Measurements from ENCODE around the gene EPPIN.
"Not testable (repeated sequence)": the region's sequence is repeated elsewhere in the genome, so short reads cannot be mapped to it uniquely, and the experiment has no call there.

Gene EPPIN

GRCh38 chr20:45547206-45547770, at the start of gene EPPIN:
Gene EPPIN (minus strand): TSS chr20:45547401. CDS start chr20:45547357, 44 bp downstream.
- no peak for TF ChIP-seq CTCF (IDR thresholded peaks at IDR 0.05; ENCODE audit: unreplicated experiment in 3 of 3)
- Mint-ChIP-seq H3K4me3 (no peak within 1 kb of the TSS), H3K9me3 (peaks cover 2% of the 10 kb centered on the region), H3K4me1 (no peaks in the 10 kb centered on the region), H3K27ac (no peak within 1 kb of the TSS), H3K36me3 (ENCODE audit: low read depth) (no peaks in the 10 kb centered on the region), H3K27me3 (ENCODE audit: low read depth) (peaks cover 30% of the 10 kb centered on the region)

- no peaks in the 10 kb centered on the region for H3K36me3 Mint-ChIP-seq (ENCODE audit: low read depth)
- no peaks in the 10 kb centered on the region for H3K4me1 Mint-ChIP-seq
- peaks cover 4% of the 10 kb centered on the region for H3K27me3 Mint-ChIP-seq (ENCODE audit: low read depth)
- H3K9me3 Mint-ChIP-seq = peaks cover 6% of the 10 kb centered on the region
- TF ChIP-seq CTCF (IDR thresholded peaks at IDR 0.05; ENCODE audit: unreplicated experiment in 3 of 3) = no peak
- H3K27ac Mint-ChIP-seq = no peak overlapping the region
- no peak overlapping the region for H3K4me3 Mint-ChIP-seq
Observed at GRCh38 chr20:45595235-45595634, 48.0 kb upstream of the EPPIN start.

GRCh38 chr20:45593498-45593897, 46.3 kb upstream of the EPPIN start:
- H3K9me3 Mint-ChIP-seq = peaks cover 6% of the 10 kb centered on the region
- no peak overlapping the region for H3K4me3 Mint-ChIP-seq
- H3K36me3 Mint-ChIP-seq (ENCODE audit: low read depth) = no peaks in the 10 kb centered on the region
- TF ChIP-seq CTCF (IDR thresholded peaks at IDR 0.05; ENCODE audit: unreplicated experiment in 3 of 3) = no peak
- H3K4me1 Mint-ChIP-seq = no peaks in the 10 kb centered on the region
- peaks cover 4% of the 10 kb centered on the region for H3K27me3 Mint-ChIP-seq (ENCODE audit: low read depth)
- no peak overlapping the region for H3K27ac Mint-ChIP-seq

GRCh38 chr20:45592574-45593189, 45.5 kb upstream of the EPPIN start:
- peak; percentile 30 to 49 (median 39) for TF ChIP-seq CTCF (IDR thresholded peaks at IDR 0.05; ENCODE audit: unreplicated experiment in 3 of 3)
- H3K27ac Mint-ChIP-seq = no peak overlapping the region
- no peak overlapping the region for H3K4me3 Mint-ChIP-seq
- H3K27me3 Mint-ChIP-seq (ENCODE audit: low read depth) = peaks cover 4% of the 10 kb centered on the region
- no peaks in the 10 kb centered on the region for H3K36me3 Mint-ChIP-seq (ENCODE audit: low read depth)
- no peaks in the 10 kb centered on the region for H3K4me1 Mint-ChIP-seq
- peaks cover 6% of the 10 kb centered on the region for H3K9me3 Mint-ChIP-seq

GRCh38 chr20:45589725-45590124, 42.5 kb upstream of the EPPIN start:
- TF ChIP-seq CTCF (IDR thresholded peaks at IDR 0.05; ENCODE audit: unreplicated experiment in 3 of 3) = no peak
- Mint-ChIP-seq H3K9me3 (peaks cover 6% of the 10 kb centered on the region), H3K36me3 (ENCODE audit: low read depth) (no peaks in the 10 kb centered on the region), H3K27ac (no peak overlapping the region), H3K27me3 (ENCODE audit: low read depth) (no peaks in the 10 kb centered on the region), H3K4me3 (no peak overlapping the region), H3K4me1 (no peaks in the 10 kb centered on the region)

- H3K4me3 Mint-ChIP-seq = no peak overlapping the region
- peaks cover 2% of the 10 kb centered on the region for H3K9me3 Mint-ChIP-seq
Observed at GRCh38 chr20:45588800-45589199, 41.6 kb upstream of the EPPIN start.

GRCh38 chr20:45585986-45586385, 38.8 kb upstream of the EPPIN start:
- H3K27ac Mint-ChIP-seq; H3K9me3 Mint-ChIP-seq; H3K4me3 Mint-ChIP-seq; H3K27me3 Mint-ChIP-seq (ENCODE audit: low read depth); H3K36me3 Mint-ChIP-seq (ENCODE audit: low read depth); H3K4me1 Mint-ChIP-seq: not testable (repeated sequence)

More at GRCh38 chr20:45588800-45589199, 41.6 kb upstream of the EPPIN start:
- no peaks in the 10 kb centered on the region for H3K4me1 Mint-ChIP-seq
- TF ChIP-seq CTCF (IDR thresholded peaks at IDR 0.05; ENCODE audit: unreplicated experiment in 3 of 3) = no peak
- no peak overlapping the region for H3K27ac Mint-ChIP-seq
- H3K27me3 Mint-ChIP-seq (ENCODE audit: low read depth) = no peaks in the 10 kb centered on the region
- no peaks in the 10 kb centered on the region for H3K36me3 Mint-ChIP-seq (ENCODE audit: low read depth)

GRCh38 chr20:45584294-45584693, 37.1 kb upstream of the EPPIN start:
- H3K4me1 Mint-ChIP-seq; H3K36me3 Mint-ChIP-seq (ENCODE audit: low read depth); H3K4me3 Mint-ChIP-seq; H3K27ac Mint-ChIP-seq; H3K27me3 Mint-ChIP-seq (ENCODE audit: low read depth); H3K9me3 Mint-ChIP-seq: not testable (repeated sequence)

Data from nephron (organoid).